ENCODE measurements around the gene PTK7. TPM values are rescaled to one million over a fixed set of nuclear protein-coding genes. Genes with fewer than 3 reads are reported as not detected.
A peak's percentile ranks its signal among the peaks of the same experiment; 100 is the strongest.

Gene PTK7
- total and polyA plus RNA-seq, 2 donors from 2014 or later = 26.0 to 55.2 TPM

- Histone ChIP-seq H3K27me3 (ENCODE audit: control insufficient read depth, insufficient read depth, low read length) (no peaks in the 10 kb centered on the region), H3K36me3 (ENCODE audit: control insufficient read depth in 2 of 3, insufficient read depth in 3 of 3, low read length in 3 of 3) (no peaks in the 10 kb centered on the region), H3K27ac (ENCODE audit: low read depth in 2 of 2, low read length in 2 of 2) (no peak overlapping the region), H3K9me3 (ENCODE audit: control insufficient read depth in 2 of 3, insufficient read depth in 1 of 3, low read length in 3 of 3) (no peaks in the 10 kb centered on the region), H3K4me3 (ENCODE audit: low read length in 3 of 3) (no peak overlapping the region), H3K9ac (ENCODE audit: low read length in 3 of 3) (no peak overlapping the region), H3K4me1 (ENCODE audit: control insufficient read depth in 2 of 3, insufficient read depth in 2 of 3, low read depth in 1 of 3, low read length in 3 of 3) (peaks cover 0 to 16% (median 0%) of the 10 kb centered on the region in 3 donors)
- intact Hi-C loops (cut with DNase I) = no loop called here
- DNase-seq = peak in 2 of 5 donors; percentile 40 to 74
- FAIRE-seq = no peak
- TF ChIP-seq CTCF (IDR thresholded peaks at IDR 0.05; ENCODE audit: borderline replicate concordance, extremely low read depth, insufficient read depth) = no peak
Measured at GRCh38 chr6:43123461-43124314, 47.6 kb downstream of the PTK7 start.

GRCh38 chr6:43124481-43124880 is 48.4 kb downstream of the PTK7 start:
- Histone ChIP-seq H3K36me3 (ENCODE audit: control insufficient read depth in 2 of 3, insufficient read depth in 3 of 3, low read length in 3 of 3) (no peaks in the 10 kb centered on the region), H3K9me3 (ENCODE audit: control insufficient read depth in 2 of 3, insufficient read depth in 1 of 3, low read length in 3 of 3) (no peaks in the 10 kb centered on the region), H3K27me3 (ENCODE audit: control insufficient read depth, insufficient read depth, low read length) (no peaks in the 10 kb centered on the region), H3K9ac (ENCODE audit: low read length in 3 of 3) (no peak overlapping the region), H3K4me3 (ENCODE audit: low read length in 3 of 3) (no peak overlapping the region), H3K4me1 (ENCODE audit: control insufficient read depth in 2 of 3, insufficient read depth in 2 of 3, low read depth in 1 of 3, low read length in 3 of 3) (peaks cover 0 to 18% (median 0%) of the 10 kb centered on the region in 3 donors), H3K27ac (ENCODE audit: low read depth in 2 of 2, low read length in 2 of 2) (no peak overlapping the region)
- peak in 2 of 5 donors; percentile 36 to 39 for DNase-seq
- no peak for FAIRE-seq
- intact Hi-C loops (cut with DNase I) = no loop called here
- TF ChIP-seq CTCF (IDR thresholded peaks at IDR 0.05; ENCODE audit: borderline replicate concordance, extremely low read depth, insufficient read depth) = no peak

- peak in 2 of 5 donors; percentile 44 to 56 for DNase-seq
- intact Hi-C loops (cut with DNase I) = no loop called here
- TF ChIP-seq CTCF (IDR thresholded peaks at IDR 0.05; ENCODE audit: borderline replicate concordance, extremely low read depth, insufficient read depth) = no peak
- no peaks in the 10 kb centered on the region for H3K27me3 ChIP-seq (ENCODE audit: control insufficient read depth, insufficient read depth, low read length)
- no peaks in the 10 kb centered on the region for H3K9me3 ChIP-seq (ENCODE audit: control insufficient read depth in 2 of 3, insufficient read depth in 1 of 3, low read length in 3 of 3)
- H3K9ac ChIP-seq (ENCODE audit: low read length in 3 of 3) = no peak overlapping the region
- no peak overlapping the region for H3K27ac ChIP-seq (ENCODE audit: low read depth in 2 of 2, low read length in 2 of 2)
- no peak overlapping the region for H3K4me3 ChIP-seq (ENCODE audit: low read length in 3 of 3)
- peaks cover 0 to 20% (median 0%) of the 10 kb centered on the region in 3 donors for H3K4me1 ChIP-seq (ENCODE audit: control insufficient read depth in 2 of 3, insufficient read depth in 2 of 3, low read depth in 1 of 3, low read length in 3 of 3)
- no peak for FAIRE-seq
- no peaks in the 10 kb centered on the region for H3K36me3 ChIP-seq (ENCODE audit: control insufficient read depth in 2 of 3, insufficient read depth in 3 of 3, low read length in 3 of 3)
Measured at GRCh38 chr6:43125119-43125518, 49.0 kb downstream of the PTK7 start.
